GM19438 (cell line): ENCODE measurements around the gene NMUR2.

Experiments used
- ATAC-seq: cut with Tn5 transposase; IDR thresholded peaks from one replicate; pipeline ENCODE4 v1.9.1; 2021; ENCODE audit warnings: low read depth; ENCODE audit not compliant: unreplicated experiment

The NMUR2 gene

GRCh38 chr5:152374711-152375275 is 30.3 kb downstream of the NMUR2 start:
- ATAC-seq: no peak

- ATAC-seq: no peak
These were observed 32.2 kb downstream of the NMUR2 start for GRCh38 chr5:152372875-152373274.

- ATAC-seq: no peak
These were observed 35.8 kb downstream of the NMUR2 start for GRCh38 chr5:152369298-152369697.

- no peak for ATAC-seq
These were observed 37.5 kb downstream of the NMUR2 start for GRCh38 chr5:152367554-152367953.

- no peak for ATAC-seq
These were observed 38.4 kb downstream of the NMUR2 start for GRCh38 chr5:152366716-152367115.

- ATAC-seq: no peak
These were observed 40.2 kb downstream of the NMUR2 start for GRCh38 chr5:152364899-152365298.

- ATAC-seq: no peak
These were observed 40.9 kb downstream of the NMUR2 start for GRCh38 chr5:152364172-152364571.

- ATAC-seq: no peak
These were observed 46.1 kb downstream of the NMUR2 start for GRCh38 chr5:152358861-152359568.

GRCh38 chr5:152356506-152356905 is 48.6 kb downstream of the NMUR2 start:
- ATAC-seq: no peak

- ATAC-seq: no peak
These were observed 50.0 kb downstream of the NMUR2 start for GRCh38 chr5:152355061-152355460.

GRCh38 chr5:152353001-152353400 is 52.1 kb downstream of the NMUR2 start:
- ATAC-seq: no peak

GRCh38 chr5:152349683-152350526 is 55.2 kb downstream of the NMUR2 start:
- peak; percentile 88 for ATAC-seq
